ENCODE measurements around the gene CDC42BPB.

CDC42BPB gene

DNA sequence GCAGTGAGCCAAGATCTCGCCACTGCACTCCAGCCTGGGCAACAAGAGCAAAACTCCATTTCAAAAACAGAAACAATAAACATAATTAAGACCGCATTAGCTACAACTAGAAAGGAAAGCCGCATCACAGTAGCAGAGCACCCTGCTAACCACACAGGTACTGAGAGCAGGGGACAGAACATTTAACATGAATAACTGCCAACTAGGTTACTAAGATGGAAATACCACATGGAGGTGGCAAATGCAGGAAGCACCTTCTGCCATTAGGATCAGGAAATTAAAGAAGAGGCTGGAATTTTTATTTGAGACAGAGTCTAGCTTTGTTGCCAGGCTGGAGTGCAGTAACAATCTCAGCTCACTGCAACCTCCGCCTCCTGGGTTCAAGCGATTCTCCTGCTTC lies 41.9 kb downstream of the CDC42BPB start:
- DNase-seq, result no peak

DNA sequence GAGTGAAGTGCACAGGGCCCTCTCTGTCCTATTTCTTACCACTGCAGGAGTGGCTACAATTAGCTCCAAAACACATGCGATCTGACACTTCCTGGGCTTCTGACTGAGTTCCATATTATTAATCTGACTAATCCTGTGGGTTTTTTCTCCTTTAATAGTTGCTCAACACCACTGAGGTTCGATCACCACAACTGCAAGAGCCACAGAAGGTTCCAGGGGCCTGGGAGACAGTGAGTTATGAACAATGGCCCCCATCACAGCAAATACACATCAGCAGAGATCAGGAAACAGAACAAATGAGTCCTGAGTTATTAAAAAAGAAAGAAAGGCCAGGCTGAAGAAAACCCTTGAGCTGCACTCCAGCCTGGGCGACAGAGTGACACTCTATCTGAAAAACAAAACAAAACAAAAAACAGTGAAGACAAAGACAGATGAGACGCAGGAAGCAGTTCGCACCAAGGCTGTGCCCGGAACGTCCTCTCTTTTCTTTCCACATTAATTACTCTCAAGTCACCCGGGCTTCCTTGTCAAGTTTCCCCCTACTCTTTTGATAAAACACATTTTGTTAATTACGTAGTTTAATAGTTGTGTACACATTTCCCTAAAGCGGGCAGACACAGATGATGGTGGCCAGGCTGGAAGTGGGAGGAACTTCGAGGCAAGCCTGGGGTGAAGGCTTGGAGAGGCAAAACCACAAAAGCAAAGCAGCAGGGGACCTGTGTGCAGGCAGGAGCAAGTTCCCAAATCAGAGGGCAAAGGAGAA lies 42.7 kb downstream of the CDC42BPB start:
- DNase-seq, result no peak

DNA sequence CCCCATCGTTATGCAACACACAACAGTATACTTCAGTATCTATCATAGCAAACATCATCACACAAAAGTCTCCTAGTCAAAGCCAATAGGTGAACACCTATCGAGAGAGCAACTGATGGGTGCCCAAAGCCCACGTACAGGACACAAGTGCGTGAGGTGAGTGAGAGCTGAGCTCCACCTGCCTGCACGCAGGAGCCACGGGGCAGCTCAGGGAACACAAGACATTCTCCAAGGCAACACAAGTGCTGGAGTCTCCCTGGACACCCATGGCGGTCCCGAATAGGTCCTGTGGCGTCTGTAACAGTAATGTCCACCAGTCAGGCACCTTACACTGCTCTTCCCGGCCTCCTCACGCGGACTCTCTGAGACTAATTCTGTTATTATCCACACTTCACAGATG lies 44.3 kb downstream of the CDC42BPB start:
- no peak for DNase-seq

DNA sequence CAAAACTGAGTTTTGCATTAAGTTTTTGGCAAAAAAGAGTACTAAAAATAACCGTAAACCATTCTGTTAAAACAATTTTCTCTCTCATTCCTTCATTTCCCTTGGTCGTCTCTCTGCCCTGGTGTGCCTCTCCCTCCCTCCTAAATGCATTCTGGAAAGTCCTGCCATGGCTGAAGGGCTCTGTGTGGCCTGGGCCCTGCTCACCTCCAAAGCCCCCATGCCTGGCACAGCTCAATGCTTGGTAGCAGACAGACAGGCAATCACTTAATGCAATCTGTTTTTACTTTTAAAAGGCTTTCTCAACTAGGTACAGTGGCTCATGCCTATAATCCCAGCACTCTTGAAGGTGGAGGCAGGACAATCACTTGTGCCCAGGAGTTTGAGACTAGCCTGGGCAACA lies 47.8 kb downstream of the CDC42BPB start:
- no peak for DNase-seq

DNA sequence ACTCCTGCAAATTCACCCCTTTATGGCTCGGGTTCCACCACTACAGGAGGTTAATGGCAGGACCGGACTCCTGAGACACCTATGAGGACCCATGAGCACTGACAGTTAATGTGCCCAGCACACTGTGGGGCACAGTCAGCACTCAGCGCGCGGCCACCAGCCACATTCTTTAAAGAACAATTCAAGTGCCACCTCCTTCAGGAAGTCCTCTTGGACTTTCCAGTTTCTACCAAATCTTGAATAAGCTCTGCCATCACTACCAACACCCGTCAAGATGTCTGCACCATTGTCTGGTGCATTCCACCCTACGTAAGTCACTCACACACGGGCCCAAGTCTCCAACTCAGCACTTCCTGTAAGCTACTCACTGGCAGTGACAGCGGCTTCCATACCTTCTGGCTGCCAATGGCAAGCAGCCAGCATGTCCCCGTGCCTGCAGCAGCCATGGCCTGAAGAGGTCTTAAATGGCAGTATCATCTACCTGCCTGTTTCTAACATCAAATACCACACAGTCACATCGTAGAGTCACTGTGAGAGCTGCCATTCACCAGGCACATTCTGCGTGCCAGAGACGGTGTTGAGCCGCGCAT lies 48.5 kb downstream of the CDC42BPB start:
- no peak for DNase-seq

DNA sequence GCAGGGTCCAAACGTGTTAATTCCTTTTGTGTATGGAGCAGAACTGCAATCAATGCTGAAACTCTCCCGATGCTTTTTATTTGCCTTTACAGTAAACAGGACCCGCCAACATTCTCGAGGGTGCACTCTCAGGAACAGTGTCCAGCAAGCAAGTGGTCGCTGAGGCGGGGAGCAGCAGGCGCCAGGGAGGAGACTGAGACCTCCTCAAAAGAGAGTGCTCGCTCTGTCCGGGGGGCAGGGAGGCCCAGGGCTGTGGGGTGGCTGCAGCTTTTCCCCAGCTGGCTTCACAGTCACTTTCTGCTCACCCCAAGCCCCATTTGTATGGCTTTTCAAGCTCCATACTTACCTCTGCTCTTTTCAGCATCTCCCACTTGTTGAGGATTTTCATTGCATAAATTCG lies 49.2 kb downstream of the CDC42BPB start:
- no peak for DNase-seq

DNA sequence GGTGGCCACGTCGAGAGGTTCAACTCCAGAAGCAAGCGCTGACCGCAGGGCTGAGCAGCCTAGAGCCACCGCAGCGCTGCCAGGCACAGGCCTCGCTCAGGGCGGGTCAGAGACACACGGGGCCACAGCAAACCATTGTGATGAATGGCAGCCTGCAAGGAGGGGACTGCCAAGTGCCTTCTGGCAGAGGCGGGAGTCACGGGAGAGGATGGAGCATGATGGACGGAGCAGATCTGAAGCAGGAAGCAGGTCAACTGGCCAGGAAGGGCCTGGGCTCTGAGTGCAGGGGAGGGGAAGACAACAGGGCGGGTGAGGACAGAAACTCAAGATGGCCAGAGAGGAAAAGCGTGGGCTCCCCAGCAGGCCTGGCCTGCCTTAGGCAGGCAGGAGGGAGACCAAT lies 49.8 kb downstream of the CDC42BPB start:
- DNase-seq, result no peak

DNA sequence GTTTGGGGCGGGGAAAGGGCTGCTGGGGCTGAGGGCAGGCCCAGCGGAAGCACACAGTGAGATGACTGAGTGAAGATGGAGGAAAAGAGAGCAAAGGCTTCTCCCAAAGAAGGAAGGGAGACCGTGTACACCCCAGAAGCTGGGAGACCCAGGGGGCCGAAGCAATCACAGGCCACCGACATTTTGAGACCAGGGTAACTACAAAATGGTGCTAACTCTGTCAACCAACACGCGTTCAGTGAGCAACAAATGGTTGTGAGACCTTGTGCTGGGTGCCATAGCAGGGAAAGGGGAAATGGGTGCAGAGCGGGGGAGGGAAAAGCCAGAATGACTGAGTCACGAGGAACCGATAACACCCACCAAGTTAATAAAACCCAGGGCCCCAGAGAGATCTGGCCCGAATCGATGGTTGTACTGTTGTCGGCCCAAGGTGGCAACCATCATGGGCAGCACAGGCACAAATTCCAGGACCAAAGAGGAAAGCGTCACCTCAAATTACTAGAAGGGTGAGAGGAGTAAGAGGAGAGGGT lies 50.3 kb downstream of the CDC42BPB start:
- DNase-seq, result no peak

DNA sequence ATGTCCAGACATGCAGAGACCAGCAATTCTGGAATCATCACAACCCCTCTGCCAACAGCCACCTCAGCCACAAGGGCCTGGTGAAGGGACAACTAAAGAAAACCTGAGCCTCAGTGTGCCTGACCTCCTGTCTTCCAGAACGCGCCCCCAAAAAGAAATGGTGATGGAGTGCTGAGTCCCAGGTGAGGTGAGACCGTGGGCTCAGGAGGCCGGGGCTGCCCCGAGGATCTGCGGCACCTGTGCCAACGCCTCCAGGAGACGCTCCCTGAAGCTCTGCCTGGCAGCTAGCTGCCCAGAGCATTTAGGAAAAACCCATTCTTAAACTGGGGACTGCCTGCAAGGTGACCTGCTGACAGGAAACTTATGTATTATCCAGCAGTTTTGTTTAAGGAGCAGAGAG lies 51.2 kb downstream of the CDC42BPB start:
- no peak for DNase-seq

DNA sequence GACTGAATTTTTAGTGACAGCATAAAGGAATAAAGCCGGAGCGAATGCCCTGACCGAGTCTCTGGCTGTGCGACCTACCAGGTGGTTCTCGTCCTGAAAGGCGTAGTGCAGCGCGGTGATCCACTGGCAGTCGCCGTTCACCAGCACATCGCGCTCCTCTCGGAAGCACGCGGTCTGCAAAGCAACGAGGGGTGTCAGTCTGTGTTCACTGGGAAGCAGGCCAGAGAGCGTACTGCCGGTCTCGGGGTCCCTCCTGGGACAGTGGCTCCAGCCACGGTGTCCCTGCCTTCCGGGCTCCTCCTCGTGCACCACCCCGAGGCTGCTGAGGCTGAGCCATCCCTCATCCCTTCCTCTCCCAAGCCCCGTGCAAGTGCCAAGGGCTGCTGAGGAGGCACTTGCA lies 53.5 kb downstream of the CDC42BPB start:
- DNase-seq, result no peak

DNA sequence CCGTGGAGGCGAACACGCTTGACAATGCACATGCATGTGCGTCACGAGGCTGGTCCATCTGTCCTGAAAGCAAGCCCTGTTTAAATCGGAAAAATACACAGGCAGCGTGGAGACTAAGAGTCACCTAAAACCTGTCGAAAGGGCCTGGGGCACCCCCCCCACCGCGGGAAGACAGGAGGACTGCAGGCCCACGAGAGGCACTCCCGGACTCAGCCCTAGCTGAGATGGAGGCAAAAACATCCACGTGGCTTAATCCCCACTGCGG lies 54.1 kb downstream of the CDC42BPB start:
- DNase-seq, result no peak

DNA sequence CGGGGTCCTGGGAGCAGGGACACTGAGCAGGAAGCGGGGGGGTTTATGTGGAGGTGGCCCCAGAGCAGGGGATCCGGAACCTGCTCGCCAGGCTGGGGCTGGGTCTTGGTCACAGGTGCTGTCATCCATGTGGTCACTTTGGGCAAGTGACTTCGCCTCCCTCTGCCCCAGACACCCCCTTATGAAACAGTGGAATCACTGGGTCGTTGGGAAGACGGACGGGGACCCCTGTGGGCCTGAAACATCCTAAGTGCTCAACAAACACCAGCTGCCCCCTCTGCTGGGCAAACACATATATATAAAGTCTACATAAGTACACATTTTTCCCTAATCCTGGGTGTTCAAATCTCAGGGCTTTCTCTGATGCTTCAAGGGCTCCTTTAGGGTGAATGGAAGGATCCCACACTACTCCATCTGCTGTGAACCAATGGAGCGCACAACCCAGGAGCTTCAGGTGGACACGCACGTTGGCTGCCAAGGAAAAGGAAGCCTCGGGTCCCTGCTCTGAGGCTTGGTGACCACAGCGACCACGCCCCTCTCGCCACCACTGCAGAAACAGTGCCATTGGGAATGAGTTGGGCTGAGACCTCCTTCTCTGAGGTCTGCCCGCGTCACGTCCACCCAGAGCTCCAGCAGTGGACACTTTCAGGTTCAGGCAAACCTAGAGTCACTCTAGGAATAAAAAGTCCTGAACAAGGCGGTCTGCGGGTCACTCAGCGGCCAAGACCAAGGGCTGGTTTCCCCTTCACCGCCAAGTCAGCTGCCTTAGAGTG lies 54.6 kb downstream of the CDC42BPB start:
- no peak for DNase-seq

DNA sequence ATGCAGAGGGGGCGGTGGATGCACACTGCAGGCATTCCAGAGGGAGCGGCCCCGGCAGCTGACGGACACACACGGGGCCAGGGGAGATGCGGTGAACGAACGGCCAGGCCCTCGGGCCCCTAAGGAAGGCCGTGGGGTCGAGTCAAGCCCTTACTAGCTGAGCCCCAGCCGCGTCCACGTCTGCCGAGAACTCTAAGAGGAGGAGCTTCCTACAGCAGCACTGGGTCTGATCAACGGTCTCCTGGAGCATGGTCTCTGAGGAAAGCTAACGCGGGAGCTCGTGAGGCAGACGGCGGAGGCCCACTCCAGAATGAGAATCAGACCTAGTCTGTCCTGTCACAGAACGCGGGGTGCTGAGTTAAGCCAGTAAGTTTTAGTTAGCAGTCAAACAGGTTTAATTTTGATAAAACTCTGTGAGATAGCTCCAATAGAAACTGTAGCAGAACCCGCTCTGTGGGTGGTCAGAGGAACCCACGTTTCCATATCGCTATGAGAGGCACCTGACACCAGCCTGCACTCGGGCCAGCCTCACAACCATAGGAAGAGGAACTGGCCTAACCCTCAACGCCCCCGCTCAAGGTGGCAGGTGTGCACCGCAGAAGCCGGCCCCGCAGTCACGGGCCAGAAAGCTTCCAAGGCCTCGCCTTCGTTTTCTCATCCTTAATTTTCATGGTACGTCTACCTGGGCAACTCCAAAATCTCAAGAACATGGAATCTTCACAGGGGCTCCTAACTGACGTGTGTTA lies 55.5 kb downstream of the CDC42BPB start:
- no peak for DNase-seq

DNA sequence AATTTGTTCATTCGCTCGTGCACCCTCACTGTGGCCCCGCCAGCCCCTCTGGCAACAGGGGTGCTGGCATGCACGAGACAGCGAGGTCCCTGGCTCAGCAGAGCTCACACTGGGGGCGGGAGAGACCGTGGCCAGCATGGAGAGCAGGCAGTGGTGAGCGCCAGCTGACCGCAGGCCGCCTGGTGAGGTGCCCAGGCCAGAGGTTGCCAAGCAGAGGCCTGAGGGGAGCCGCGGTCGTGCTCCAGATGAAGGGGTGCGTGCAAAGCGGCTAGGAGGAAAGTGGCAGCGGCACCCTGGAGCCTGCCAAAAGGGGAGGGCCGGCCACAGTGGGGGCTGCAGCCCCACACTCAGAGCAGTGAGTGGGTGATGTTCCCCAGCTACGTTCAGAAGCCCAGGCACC lies 56.1 kb downstream of the CDC42BPB start:
- no peak for DNase-seq

DNA sequence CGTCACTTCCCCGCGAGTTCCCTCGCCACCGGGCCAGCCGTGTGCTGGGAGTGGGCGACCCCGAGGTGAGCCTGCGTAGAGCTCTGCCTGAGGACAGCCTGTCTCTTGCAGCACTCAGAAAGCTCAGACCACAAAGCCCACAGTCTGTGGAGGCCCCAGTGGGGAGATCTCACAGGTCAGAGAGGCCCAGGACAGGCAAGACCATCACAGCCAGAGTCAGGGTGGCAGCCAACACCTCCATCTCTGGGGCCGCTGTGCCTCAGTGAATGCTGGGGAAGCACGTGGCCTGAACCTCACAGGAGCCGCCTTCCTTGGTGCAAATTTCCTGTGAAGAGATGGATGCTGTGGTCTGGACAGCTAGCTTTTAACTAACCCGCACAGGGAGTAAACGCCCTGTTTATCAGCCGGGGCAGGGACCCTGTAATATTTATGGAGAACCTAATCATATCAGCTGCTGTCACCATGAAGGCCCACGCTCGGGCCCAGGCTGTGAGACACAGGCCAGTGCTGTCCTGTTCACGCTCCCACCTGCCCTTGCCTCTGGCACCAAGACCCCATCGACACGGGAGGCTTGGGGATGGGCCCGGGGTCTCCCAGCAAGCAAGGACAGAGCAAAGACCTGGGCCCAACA lies 56.9 kb downstream of the CDC42BPB start:
- no peak for DNase-seq

DNA sequence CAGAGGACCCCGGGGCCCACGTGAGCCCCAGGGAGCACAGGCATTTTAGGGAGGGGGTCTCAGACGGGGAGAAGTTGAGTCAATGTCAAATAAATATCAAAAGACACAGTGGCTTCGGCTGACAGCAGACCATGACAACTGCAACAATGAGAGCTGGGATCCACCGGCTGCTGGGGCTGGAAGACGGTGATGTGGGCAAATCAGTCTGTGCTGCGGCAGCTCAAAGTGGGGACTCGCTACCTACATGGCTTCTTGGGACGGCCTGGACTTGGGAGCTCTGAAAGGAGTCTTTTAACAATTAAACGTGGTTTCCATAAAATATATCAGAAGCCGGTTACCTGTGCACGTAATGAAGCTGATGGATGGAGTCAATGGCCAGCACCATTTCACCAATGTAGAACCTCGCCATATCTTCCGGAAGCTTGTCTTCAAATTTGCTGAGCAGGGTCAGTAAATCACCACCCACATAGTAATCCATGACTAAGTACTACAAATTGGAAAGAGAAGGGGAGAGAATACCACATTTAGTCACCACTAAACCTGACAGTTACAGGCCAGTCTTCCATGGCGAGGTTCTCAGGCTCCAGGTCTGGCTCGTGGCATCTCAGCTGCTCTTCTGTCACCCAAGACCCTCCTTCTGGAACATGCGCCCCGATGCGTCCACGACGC lies 58.0 kb downstream of the CDC42BPB start:
- no peak for DNase-seq

DNA sequence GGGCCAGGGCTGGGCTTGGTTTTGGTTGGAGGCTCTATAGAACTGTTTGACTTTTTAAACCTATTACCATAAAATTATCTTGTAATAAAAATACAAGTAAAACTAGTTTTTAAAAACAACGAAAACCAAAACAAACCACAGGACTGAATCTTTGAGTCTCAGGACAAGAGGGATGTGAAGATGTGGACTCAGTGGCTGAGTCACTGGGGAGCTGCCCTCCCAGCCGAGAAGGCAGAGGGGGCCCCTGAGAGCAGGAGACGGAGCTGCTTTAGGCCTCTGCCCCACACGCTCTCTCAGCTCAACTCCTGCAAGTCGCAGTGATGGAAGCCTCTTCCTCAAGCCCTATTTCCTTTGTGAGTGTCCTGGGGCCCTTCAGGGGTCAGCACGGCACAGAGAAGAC lies 59.0 kb downstream of the CDC42BPB start:
- no peak for DNase-seq

DNA sequence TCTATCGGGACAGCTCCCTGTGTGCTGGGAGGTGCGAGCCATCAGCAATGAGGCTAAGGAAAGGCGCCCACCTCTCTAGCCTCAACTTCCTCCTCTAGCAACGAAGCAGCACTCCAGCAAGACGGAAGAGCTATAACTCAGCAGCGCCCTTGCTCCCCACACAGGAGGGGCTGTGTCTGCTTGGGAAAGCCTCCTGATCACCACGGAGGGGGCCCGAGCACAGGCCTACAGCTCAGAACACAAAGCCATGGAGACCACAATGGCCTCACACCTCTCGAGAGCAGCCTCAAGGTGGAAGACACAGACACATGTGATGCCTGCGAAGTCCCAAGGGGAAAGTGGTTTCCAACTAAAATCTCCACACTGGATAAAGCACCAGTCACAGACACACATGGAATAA lies 60.4 kb downstream of the CDC42BPB start:
- no peak for DNase-seq

DNA sequence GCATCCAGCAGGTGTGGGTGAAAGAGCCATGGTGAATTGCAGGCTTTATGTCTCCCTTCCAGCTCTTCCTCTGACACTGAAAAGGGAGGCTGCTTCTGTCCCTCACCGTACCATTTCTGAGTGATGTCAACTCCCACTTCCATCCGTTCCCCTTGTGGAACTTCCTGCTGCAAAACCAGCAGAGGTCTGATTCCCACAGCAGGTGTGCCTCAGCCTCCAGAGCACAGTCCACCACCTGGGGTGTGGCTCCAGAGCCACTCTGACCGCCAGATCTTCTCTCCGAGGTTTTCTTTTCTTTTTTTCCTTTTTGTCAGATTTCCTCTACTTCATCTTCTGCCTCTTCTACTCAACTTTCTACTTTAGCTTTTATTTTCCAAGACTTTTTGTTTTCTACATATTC lies 62.7 kb downstream of the CDC42BPB start:
- DNase-seq, result no peak

DNA sequence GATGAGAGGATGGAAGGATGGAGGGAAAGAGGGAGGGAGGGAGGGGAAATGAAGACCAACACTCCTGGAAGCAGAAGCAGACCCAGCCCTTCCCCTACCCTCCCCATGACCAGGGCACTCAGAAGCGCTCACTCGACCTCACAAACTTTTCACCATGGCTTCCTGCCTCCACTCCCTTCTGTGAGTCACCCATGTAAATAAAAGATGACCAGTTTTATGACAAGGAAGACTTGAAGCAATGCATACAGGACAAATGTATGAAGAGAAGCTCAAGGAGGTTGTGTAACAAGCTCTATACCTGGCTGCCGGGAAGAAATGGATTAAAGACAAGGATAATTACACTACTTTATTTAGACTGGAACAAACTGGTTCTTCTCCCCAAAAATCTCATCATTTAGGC lies 63.8 kb downstream of the CDC42BPB start:
- DNase-seq, result no peak

DNA sequence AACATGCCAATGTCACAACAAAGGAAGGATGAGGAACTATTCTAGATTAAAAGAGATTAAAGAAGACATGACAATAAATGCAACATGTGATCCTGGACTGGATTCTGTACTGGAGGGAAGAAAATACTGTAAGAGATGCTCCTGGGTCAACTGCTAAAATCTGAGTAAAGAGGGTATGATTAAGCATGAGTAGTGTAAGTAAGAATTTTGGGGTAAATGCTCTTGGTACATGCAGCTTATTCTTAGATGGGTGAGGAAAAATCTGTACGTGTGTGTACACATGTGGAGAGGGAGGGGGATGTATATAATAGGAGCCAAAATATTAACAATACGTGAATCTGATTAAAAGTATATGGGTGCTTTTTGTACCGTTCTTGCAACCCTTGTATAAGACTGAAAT lies 66.0 kb downstream of the CDC42BPB start:
- no peak for DNase-seq

DNA sequence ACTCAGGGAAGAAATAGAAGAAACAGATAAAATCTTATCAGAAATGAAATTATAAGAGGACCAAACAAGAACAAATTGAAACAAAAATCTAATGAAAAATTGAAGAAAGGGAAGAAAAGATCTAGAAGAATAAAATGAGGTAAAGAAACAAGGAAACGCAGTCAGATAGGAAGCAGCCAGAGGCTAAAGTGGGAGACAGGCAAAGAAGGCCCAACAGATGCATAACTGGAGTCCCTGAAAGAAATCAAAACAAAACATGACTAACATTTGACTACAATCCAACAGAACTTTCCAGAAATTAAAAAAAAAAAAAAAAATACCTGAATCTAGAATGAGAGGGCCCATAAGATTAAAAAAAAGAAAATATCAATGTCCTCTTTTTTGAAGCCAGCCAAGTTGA lies 69.3 kb downstream of the CDC42BPB start:
- no peak for DNase-seq

All from NK-92 treated with Interleukin-12 subunit alpha and Interleukin-12 subunit beta, amount 100 ng/mL, for 24 hours (cell line).